ENCODE measurements around the gene PRIMPOL.
"Not testable (repeated sequence)": the region's sequence is repeated elsewhere in the genome, so short reads cannot be mapped to it uniquely, and the experiment has no call there.

PRIMPOL gene

GRCh38 chr4:184624504-184624903, 25.0 kb upstream of the PRIMPOL start:
- H3K9me3 ChIP-seq (ENCODE audit: low read length); H3K4me1 ChIP-seq (ENCODE audit: insufficient read depth, low read length); H3K4me3 ChIP-seq (ENCODE audit: low read length); H3K27me3 ChIP-seq (ENCODE audit: insufficient read depth, low read length); H2AFZ ChIP-seq (ENCODE audit: low read depth, low read length): not testable (repeated sequence)
- peaks cover 22% of the 10 kb centered on the region for H3K36me3 ChIP-seq (ENCODE audit: insufficient read depth, low read length)

GRCh38 chr4:184624972-184625554, 24.5 kb upstream of the PRIMPOL start:
- H3K36me3 ChIP-seq (ENCODE audit: insufficient read depth, low read length), result peaks cover 27% of the 10 kb centered on the region
- peaks cover 2% of the 10 kb centered on the region for H3K9me3 ChIP-seq (ENCODE audit: low read length)
- H3K27me3 ChIP-seq (ENCODE audit: insufficient read depth, low read length), result no peaks in the 10 kb centered on the region
- no peak overlapping the region for H2AFZ ChIP-seq (ENCODE audit: low read depth, low read length)
- H3K4me3 ChIP-seq (ENCODE audit: low read length), result no peak overlapping the region
- peaks cover 2% of the 10 kb centered on the region for H3K4me1 ChIP-seq (ENCODE audit: insufficient read depth, low read length)

- peaks cover 36% of the 10 kb centered on the region for H3K36me3 ChIP-seq (ENCODE audit: insufficient read depth, low read length)
- H3K4me3 ChIP-seq (ENCODE audit: low read length), result not testable (repeated sequence)
These were observed 23.5 kb upstream of the PRIMPOL start for GRCh38 chr4:184625783-184626596.

GRCh38 chr4:184628103-184628502, 21.4 kb upstream of the PRIMPOL start:
- peaks cover 41% of the 10 kb centered on the region for H3K36me3 ChIP-seq (ENCODE audit: insufficient read depth, low read length)
- H3K27me3 ChIP-seq (ENCODE audit: insufficient read depth, low read length), result no peaks in the 10 kb centered on the region
- peaks cover 2% of the 10 kb centered on the region for H3K4me1 ChIP-seq (ENCODE audit: insufficient read depth, low read length)
- no peak overlapping the region for H2AFZ ChIP-seq (ENCODE audit: low read depth, low read length)
- H3K9me3 ChIP-seq (ENCODE audit: low read length), result peaks cover 2% of the 10 kb centered on the region
- H3K4me3 ChIP-seq (ENCODE audit: low read length), result no peak overlapping the region

More at GRCh38 chr4:184625783-184626596, 23.5 kb upstream of the PRIMPOL start:
- H3K4me1 ChIP-seq (ENCODE audit: insufficient read depth, low read length); H3K27me3 ChIP-seq (ENCODE audit: insufficient read depth, low read length); H2AFZ ChIP-seq (ENCODE audit: low read depth, low read length); H3K9me3 ChIP-seq (ENCODE audit: low read length): not testable (repeated sequence)

- Histone ChIP-seq H3K9me3 (ENCODE audit: low read length) (peaks cover 2% of the 10 kb centered on the region), H2AFZ (ENCODE audit: low read depth, low read length) (no peak overlapping the region), H3K4me3 (ENCODE audit: low read length) (no peak overlapping the region), H3K36me3 (ENCODE audit: insufficient read depth, low read length) (peaks cover 66% of the 10 kb centered on the region), H3K27me3 (ENCODE audit: insufficient read depth, low read length) (no peaks in the 10 kb centered on the region), H3K4me1 (ENCODE audit: insufficient read depth, low read length) (no peaks in the 10 kb centered on the region)
These were observed 16.7 kb upstream of the PRIMPOL start for GRCh38 chr4:184632842-184633241.

- Histone ChIP-seq H3K4me3 (ENCODE audit: low read length) (no peak overlapping the region), H3K9me3 (ENCODE audit: low read length) (no peaks in the 10 kb centered on the region), H2AFZ (ENCODE audit: low read depth, low read length) (no peak overlapping the region), H3K27me3 (ENCODE audit: insufficient read depth, low read length) (no peaks in the 10 kb centered on the region), H3K4me1 (ENCODE audit: insufficient read depth, low read length) (no peaks in the 10 kb centered on the region), H3K36me3 (ENCODE audit: insufficient read depth, low read length) (peaks cover 41% of the 10 kb centered on the region)
These were observed 14.2 kb upstream of the PRIMPOL start for GRCh38 chr4:184635381-184635780.

GRCh38 chr4:184636144-184636543, 13.4 kb upstream of the PRIMPOL start:
- Histone ChIP-seq H3K27me3 (ENCODE audit: insufficient read depth, low read length) (no peaks in the 10 kb centered on the region), H2AFZ (ENCODE audit: low read depth, low read length) (no peak overlapping the region), H3K4me3 (ENCODE audit: low read length) (no peak overlapping the region), H3K9me3 (ENCODE audit: low read length) (no peaks in the 10 kb centered on the region), H3K4me1 (ENCODE audit: insufficient read depth, low read length) (no peaks in the 10 kb centered on the region), H3K36me3 (ENCODE audit: insufficient read depth, low read length) (peaks cover 35% of the 10 kb centered on the region)

- Histone ChIP-seq H3K4me1 (ENCODE audit: insufficient read depth, low read length) (no peaks in the 10 kb centered on the region), H3K27me3 (ENCODE audit: insufficient read depth, low read length) (no peaks in the 10 kb centered on the region), H3K4me3 (ENCODE audit: low read length) (no peak overlapping the region), H3K9me3 (ENCODE audit: low read length) (no peaks in the 10 kb centered on the region), H2AFZ (ENCODE audit: low read depth, low read length) (no peak overlapping the region), H3K36me3 (ENCODE audit: insufficient read depth, low read length) (peaks cover 34% of the 10 kb centered on the region)
These were observed 12.6 kb upstream of the PRIMPOL start for GRCh38 chr4:184636897-184637296.

GRCh38 chr4:184641022-184641421, 8.5 kb upstream of the PRIMPOL start:
- Histone ChIP-seq H3K9me3 (ENCODE audit: low read length) (no peaks in the 10 kb centered on the region), H3K27me3 (ENCODE audit: insufficient read depth, low read length) (no peaks in the 10 kb centered on the region), H3K4me3 (ENCODE audit: low read length) (no peak overlapping the region), H3K36me3 (ENCODE audit: insufficient read depth, low read length) (peaks cover 13% of the 10 kb centered on the region), H2AFZ (ENCODE audit: low read depth, low read length) (no peak overlapping the region), H3K4me1 (ENCODE audit: insufficient read depth, low read length) (peaks cover 5% of the 10 kb centered on the region)

- Histone ChIP-seq H3K4me3 (ENCODE audit: low read length) (no peak overlapping the region), H2AFZ (ENCODE audit: low read depth, low read length) (no peak overlapping the region), H3K36me3 (ENCODE audit: insufficient read depth, low read length) (peaks cover 11% of the 10 kb centered on the region), H3K9me3 (ENCODE audit: low read length) (no peaks in the 10 kb centered on the region), H3K4me1 (ENCODE audit: insufficient read depth, low read length) (peaks cover 9% of the 10 kb centered on the region), H3K27me3 (ENCODE audit: insufficient read depth, low read length) (no peaks in the 10 kb centered on the region)
These were observed 8.1 kb upstream of the PRIMPOL start for GRCh38 chr4:184641451-184641850.

GRCh38 chr4:184643731-184644130, 5.8 kb upstream of the PRIMPOL start:
- Histone ChIP-seq H3K4me3 (ENCODE audit: low read length) (no peak overlapping the region), H3K9me3 (ENCODE audit: low read length) (no peaks in the 10 kb centered on the region), H2AFZ (ENCODE audit: low read depth, low read length) (no peak overlapping the region), H3K4me1 (ENCODE audit: insufficient read depth, low read length) (peaks cover 28% of the 10 kb centered on the region), H3K36me3 (ENCODE audit: insufficient read depth, low read length) (peaks cover 2% of the 10 kb centered on the region), H3K27me3 (ENCODE audit: insufficient read depth, low read length) (no peaks in the 10 kb centered on the region)

- peaks cover 2% of the 10 kb centered on the region for H3K36me3 ChIP-seq (ENCODE audit: insufficient read depth, low read length)
- no peaks in the 10 kb centered on the region for H3K27me3 ChIP-seq (ENCODE audit: insufficient read depth, low read length)
- H3K4me3 ChIP-seq (ENCODE audit: low read length), result no peak overlapping the region
- H3K9me3 ChIP-seq (ENCODE audit: low read length), result no peaks in the 10 kb centered on the region
- peaks cover 28% of the 10 kb centered on the region for H3K4me1 ChIP-seq (ENCODE audit: insufficient read depth, low read length)
- H2AFZ ChIP-seq (ENCODE audit: low read depth, low read length), result no peak overlapping the region
These were observed 4.8 kb upstream of the PRIMPOL start for GRCh38 chr4:184644553-184645307.

GRCh38 chr4:184645904-184646610, 3.5 kb upstream of the PRIMPOL start:
- Histone ChIP-seq H3K27me3 (ENCODE audit: insufficient read depth, low read length) (no peaks in the 10 kb centered on the region), H2AFZ (ENCODE audit: low read depth, low read length) (no peak overlapping the region), H3K36me3 (ENCODE audit: insufficient read depth, low read length) (peaks cover 2% of the 10 kb centered on the region), H3K9me3 (ENCODE audit: low read length) (no peaks in the 10 kb centered on the region), H3K4me1 (ENCODE audit: insufficient read depth, low read length) (peaks cover 32% of the 10 kb centered on the region), H3K4me3 (ENCODE audit: low read length) (no peak overlapping the region)
